GM12873 (cell line): ENCODE data around the gene FARP1.

Experiments used
- CTCF ChIP-seq: IDR thresholded peaks from 2 replicates; pipeline ENCODE4 v1.5.1; 2012; ENCODE audit warnings: low read depth, mild to moderate bottlenecking, moderate library complexity, low read length, control low read depth; ENCODE audit not compliant: insufficient read depth; ENCODE audit errors: missing control alignments

FARP1 gene

GRCh38 chr13:98215508-98215907, 72.6 kb downstream of the FARP1 start:
- no peak for TF ChIP-seq CTCF

GRCh38 chr13:98216135-98216565, 73.3 kb downstream of the FARP1 start:
- no peak for TF ChIP-seq CTCF

GRCh38 chr13:98216711-98217285, 73.9 kb downstream of the FARP1 start:
- no peak for TF ChIP-seq CTCF

GRCh38 chr13:98217597-98217996, 74.7 kb downstream of the FARP1 start:
- no peak for TF ChIP-seq CTCF

- no peak for TF ChIP-seq CTCF
These were observed 76.8 kb downstream of the FARP1 start for GRCh38 chr13:98219685-98220084.

- no peak for TF ChIP-seq CTCF
These were observed 77.4 kb downstream of the FARP1 start for GRCh38 chr13:98220271-98220791.

GRCh38 chr13:98221234-98221633, 78.3 kb downstream of the FARP1 start:
- no peak for TF ChIP-seq CTCF

- TF ChIP-seq CTCF: no peak
These were observed 79.2 kb downstream of the FARP1 start for GRCh38 chr13:98222081-98222554.
